Thoracic aorta (tissue), 2 donors: ENCODE results near the gene SERF2. TPM values are rescaled to one million over a fixed set of nuclear protein-coding genes. Genes with fewer than 3 reads are reported as not detected.

Experiments used
- ATAC-seq: fragments of 150-250 bp; one replicate; pipeline ENCODE4 v1.8.0; 2017; ENCODE audit warnings: low read depth; ENCODE audit not compliant: insufficient number of reproducible peaks, low FRiP score
- DNase-seq: peaks from one replicate; pipeline ENCODE4 v3.0.0-alpha.2; 2020; ENCODE audit warnings: low spot score
- H3K27ac ChIP-seq, 2 donors: fragments of 200-600 bp; sonication (generic); 1 replicate in 1 of 2; 2 replicates in 1 of 2; pipeline ENCODE4 v1.5.1; 2016; ENCODE audit warnings: mild to moderate bottlenecking in 2 of 2, moderate library complexity in 2 of 2
- H3K27me3 ChIP-seq: fragments of 200-600 bp; sonication (generic); replicated peaks from 2 replicates; pipeline ENCODE4 v1.6.0; 2016; ENCODE audit warnings: mild to moderate bottlenecking; ENCODE audit not compliant: insufficient read depth
- H3K36me3 ChIP-seq: fragments of 200-600 bp; sonication (generic); one replicate; pipeline ENCODE4 v1.5.1; 2016
- H3K4me1 ChIP-seq, 2 donors: fragments of 200-600 bp; sonication (generic); 1 replicate in 1 of 2; 2 replicates in 1 of 2; pipeline versions ENCODE4 v1.5.1 to v1.6.0; 2016; ENCODE audit warnings: low read depth in 2 of 2, mild to moderate bottlenecking in 1 of 2; ENCODE audit not compliant: control insufficient read depth in 1 of 2
- H3K4me3 ChIP-seq: fragments of 200-600 bp; sonication (generic); 2 replicates; pipeline ENCODE4 v1.5.1; 2016; ENCODE audit warnings: mild to moderate bottlenecking
- H3K9me3 ChIP-seq: fragments of 200-600 bp; sonication (generic); 2 replicates; pipeline ENCODE4 v1.5.1; 2016
- total RNA-seq, 2 donors: library from RNA; depleted of rRNA; stranded (reverse); fragments of >200 nt; gene quantifications; one replicate each; pipeline versions ENCODE4 v1.1.0 to v1.2.3, GENCODE V29; 2016
- TF ChIP-seq, protein P1 (sequence below): fragments of 200-600 bp; sonication (generic); IDR thresholded peaks from one replicate; pipeline ENCODE4 v1.5.1; 2019; ENCODE audit warnings: antibody characterized with exemption

Gene SERF2
- total RNA-seq, 2 donors from 2014 or later: 532 to 761 TPM

DNA sequence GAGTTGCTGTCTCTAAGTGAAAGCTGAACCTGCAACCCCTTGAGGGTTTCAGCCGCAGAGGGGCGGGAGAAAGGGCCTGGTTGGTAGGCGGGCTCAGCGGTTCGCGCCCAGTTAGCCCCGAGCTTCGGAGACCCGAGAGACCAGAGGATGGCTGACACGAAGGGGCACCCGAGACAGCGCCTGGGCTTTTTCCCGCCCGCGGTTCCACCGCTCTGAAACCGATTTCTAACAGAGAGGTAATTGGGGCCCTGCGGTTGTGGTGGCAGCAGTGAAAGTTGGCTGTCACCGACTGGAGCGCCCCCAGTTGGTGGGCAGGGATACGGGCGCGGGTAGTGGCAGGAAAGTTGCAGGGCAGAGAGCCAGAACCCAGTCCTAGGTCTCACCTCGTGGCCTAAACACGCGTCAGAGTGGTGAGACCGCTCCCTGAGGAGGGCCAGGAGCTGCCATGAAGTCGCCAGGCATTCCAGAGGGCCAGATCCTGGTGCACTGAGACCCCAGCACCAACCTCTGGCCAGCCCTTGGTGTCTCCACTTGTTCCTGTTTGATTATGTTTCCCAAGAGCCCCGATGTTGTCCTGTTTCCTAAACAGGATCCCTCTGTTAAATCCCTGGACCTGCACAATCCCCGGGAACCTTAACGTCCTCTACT is 14.7 kb upstream of the SERF2 start:
- TF ChIP-seq, protein P1, sequence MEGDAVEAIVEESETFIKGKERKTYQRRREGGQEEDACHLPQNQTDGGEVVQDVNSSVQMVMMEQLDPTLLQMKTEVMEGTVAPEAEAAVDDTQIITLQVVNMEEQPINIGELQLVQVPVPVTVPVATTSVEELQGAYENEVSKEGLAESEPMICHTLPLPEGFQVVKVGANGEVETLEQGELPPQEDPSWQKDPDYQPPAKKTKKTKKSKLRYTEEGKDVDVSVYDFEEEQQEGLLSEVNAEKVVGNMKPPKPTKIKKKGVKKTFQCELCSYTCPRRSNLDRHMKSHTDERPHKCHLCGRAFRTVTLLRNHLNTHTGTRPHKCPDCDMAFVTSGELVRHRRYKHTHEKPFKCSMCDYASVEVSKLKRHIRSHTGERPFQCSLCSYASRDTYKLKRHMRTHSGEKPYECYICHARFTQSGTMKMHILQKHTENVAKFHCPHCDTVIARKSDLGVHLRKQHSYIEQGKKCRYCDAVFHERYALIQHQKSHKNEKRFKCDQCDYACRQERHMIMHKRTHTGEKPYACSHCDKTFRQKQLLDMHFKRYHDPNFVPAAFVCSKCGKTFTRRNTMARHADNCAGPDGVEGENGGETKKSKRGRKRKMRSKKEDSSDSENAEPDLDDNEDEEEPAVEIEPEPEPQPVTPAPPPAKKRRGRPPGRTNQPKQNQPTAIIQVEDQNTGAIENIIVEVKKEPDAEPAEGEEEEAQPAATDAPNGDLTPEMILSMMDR: peak; percentile 61
- Histone ChIP-seq H3K27me3 (no peaks in the 10 kb centered on the region), H3K36me3 (no peaks in the 10 kb centered on the region), H3K4me3 (peak overlapping the region; percentile 81), H3K9me3 (no peaks in the 10 kb centered on the region), H3K4me1 (peaks cover 3 to 20% of the 10 kb centered on the region in 2 donors), H3K27ac (peak overlapping the region; percentile 85 to 91)
- peak; percentile 70 for ATAC-seq
- no peak for DNase-seq

DNA sequence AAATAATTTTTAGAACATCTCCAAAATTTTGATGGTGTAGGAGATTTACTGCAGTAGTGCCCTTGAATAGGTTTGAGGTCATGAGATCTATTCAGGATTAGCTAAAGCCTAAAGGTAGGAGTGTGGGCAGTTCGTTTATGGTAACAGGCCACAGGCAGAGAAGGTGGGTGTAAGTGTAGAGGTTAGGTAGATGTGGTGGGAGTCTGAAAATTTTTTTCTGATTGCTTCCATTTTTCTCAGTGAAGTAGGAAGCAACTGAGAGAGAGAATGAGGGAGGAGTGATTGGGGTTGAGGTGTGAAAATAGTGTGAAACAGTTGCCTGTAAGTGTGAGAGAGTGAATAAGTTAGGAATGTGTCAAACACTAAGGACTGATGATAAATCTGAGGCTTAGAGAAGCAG is 13.1 kb upstream of the SERF2 start:
- Histone ChIP-seq H3K4me3 (no peak overlapping the region), H3K27me3 (no peaks in the 10 kb centered on the region), H3K36me3 (no peaks in the 10 kb centered on the region), H3K4me1 (peaks cover 3 to 20% of the 10 kb centered on the region in 2 donors), H3K27ac (no peak overlapping the region), H3K9me3 (no peaks in the 10 kb centered on the region)
- DNase-seq (no peak), ATAC-seq (no peak)
- TF ChIP-seq, protein P1: no peak

DNA sequence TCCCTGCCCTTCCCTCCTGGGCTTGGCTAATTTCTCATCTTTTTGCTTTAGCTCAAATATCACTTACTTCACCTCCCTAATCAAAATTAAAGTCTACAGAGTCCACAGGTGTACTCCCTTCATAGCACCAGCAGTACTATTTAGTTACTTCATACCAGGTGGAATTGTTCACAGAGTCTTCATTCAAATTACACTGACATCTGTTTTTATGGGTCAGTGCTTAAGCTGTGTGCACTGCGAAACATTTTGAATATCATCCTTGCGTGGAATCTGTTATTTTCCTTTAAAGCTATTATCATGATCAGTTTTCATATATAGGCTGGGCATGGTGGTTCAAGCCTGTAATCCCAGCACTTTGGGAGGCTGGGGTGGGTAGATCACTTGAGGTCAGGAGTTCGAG is 2.7 kb upstream of the SERF2 start:
- Histone ChIP-seq H3K4me1 (peaks cover 11 to 15% of the 10 kb centered on the region in 2 donors), H3K9me3 (no peaks in the 10 kb centered on the region), H3K4me3 (no peak overlapping the region), H3K36me3 (no peaks in the 10 kb centered on the region), H3K27me3 (no peaks in the 10 kb centered on the region), H3K27ac (no peak overlapping the region)
- ATAC-seq (no peak), DNase-seq (no peak)
- TF ChIP-seq, protein P1: no peak

DNA sequence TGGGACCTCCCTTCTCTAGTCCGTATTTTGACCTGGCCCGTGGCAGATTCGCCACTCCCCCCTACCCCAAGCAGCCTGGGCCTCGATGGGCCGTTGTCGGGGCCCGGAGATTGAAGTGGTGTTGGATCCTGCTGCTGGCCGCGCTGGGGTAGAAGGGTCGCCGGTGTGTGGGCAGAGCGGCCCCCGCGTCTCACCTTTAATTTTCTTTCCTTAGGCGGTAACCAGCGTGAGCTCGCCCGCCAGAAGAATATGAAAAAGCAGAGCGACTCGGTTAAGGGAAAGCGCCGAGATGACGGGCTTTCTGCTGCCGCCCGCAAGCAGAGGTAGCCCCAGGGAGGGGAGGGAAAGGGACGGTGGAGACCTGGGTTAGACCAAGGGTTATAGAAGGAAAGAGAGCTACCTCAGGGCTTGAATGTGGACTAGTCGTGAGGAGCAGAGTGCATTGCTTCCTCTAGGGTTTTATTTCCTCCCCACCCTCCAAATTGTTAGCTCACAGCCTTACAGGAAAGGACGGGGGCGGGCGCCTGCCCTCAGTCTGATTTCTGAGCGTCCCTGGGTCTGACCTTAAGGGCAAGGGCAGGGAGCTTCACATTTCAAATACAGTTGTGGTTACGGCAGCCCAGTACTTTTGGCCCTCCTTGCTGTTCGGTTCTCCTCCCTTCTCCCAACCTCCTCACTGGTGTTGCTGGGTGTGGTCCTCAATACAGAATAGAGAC is 799 bp downstream of the SERF2 start:
- DNase-seq: no peak

DNA sequence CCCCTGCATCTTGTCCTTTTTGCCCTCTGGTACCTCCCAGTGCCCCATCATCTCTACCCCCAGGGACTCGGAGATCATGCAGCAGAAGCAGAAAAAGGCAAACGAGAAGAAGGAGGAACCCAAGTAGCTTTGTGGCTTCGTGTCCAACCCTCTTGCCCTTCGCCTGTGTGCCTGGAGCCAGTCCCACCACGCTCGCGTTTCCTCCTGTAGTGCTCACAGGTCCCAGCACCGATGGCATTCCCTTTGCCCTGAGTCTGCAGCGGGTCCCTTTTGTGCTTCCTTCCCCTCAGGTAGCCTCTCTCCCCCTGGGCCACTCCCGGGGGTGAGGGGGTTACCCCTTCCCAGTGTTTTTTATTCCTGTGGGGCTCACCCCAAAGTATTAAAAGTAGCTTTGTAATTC is 1.5 kb downstream of the SERF2 start:
- Histone ChIP-seq H3K36me3 (peaks cover 17% of the 10 kb centered on the region), H3K27ac (peak overlapping the region; percentile 90 to 99), H3K9me3 (no peaks in the 10 kb centered on the region), H3K4me1 (peaks cover 17 to 47% of the 10 kb centered on the region in 2 donors), H3K27me3 (no peaks in the 10 kb centered on the region), H3K4me3 (peak overlapping the region; percentile 77)
- no peak for ATAC-seq
- TF ChIP-seq, protein P1: no peak
- DNase-seq: no peak

More for the DNA sequence above, 799 bp downstream of the SERF2 start:
- Histone ChIP-seq H3K27me3 (no peaks in the 10 kb centered on the region), H3K27ac (peak overlapping the region; percentile 90 to 99), H3K4me3 (peak overlapping the region; percentile 77), H3K4me1 (peaks cover 17 to 43% of the 10 kb centered on the region in 2 donors), H3K9me3 (no peaks in the 10 kb centered on the region), H3K36me3 (peaks cover 17% of the 10 kb centered on the region)
- TF ChIP-seq, protein P1: no peak
- ATAC-seq: no peak
